H1 (cell line): ENCODE measurements around the gene USP24.

ENCODE experiments used
- ATF2 ChIP-seq: IDR thresholded peaks from 2 replicates; pipeline ENCODE4 v1.6.1; 2012; ENCODE audit warnings: low read length, inconsistent platforms
- ATF3 ChIP-seq: IDR thresholded peaks from 2 replicates; pipeline ENCODE4 v1.6.1; 2011; ENCODE audit warnings: low read depth, mild to moderate bottlenecking, low read length; ENCODE audit not compliant: insufficient read depth
- CTCF ChIP-seq, 3 experiments: IDR thresholded peaks; 1 replicate in 2 of 3; 2 replicates in 1 of 3; pipeline versions ENCODE4 v1.5.1 to v1.6.1; 2011; ENCODE audit warnings: low read length in 3 of 3, mild to moderate bottlenecking in 3 of 3, inconsistent platforms in 2 of 3, low read depth in 1 of 3, moderate library complexity in 1 of 3; ENCODE audit not compliant: insufficient read depth in 1 of 3; ENCODE audit errors: control extremely low read depth in 1 of 3
- EP300 ChIP-seq, 2 experiments: IDR thresholded peaks; 1 replicate in 1 of 2; 2 replicates in 1 of 2; pipeline ENCODE4 v1.6.1; 2011 to 2012; ENCODE audit warnings: low read depth in 2 of 2, low read length in 2 of 2, mild to moderate bottlenecking in 2 of 2, borderline replicate concordance in 1 of 2, inconsistent platforms in 1 of 2, moderate library complexity in 1 of 2
- GABPA ChIP-seq: IDR thresholded peaks from 2 replicates; pipeline ENCODE4 v1.6.1; 2011; ENCODE audit warnings: mild to moderate bottlenecking, low read length, moderate library complexity, borderline replicate concordance; ENCODE audit not compliant: insufficient read depth
- KDM1A ChIP-seq: fragments of 200-600, 300-600 bp; sonication (generic); IDR thresholded peaks from 2 replicates; pipeline ENCODE4 v1.7.1; 2016; ENCODE audit warnings: mild to moderate bottlenecking, low read length, borderline replicate concordance
- NANOG ChIP-seq: IDR thresholded peaks from 2 replicates; pipeline ENCODE4 v1.6.1; 2011; ENCODE audit warnings: low read length, low read depth, mild to moderate bottlenecking, inconsistent platforms; ENCODE audit not compliant: insufficient read depth, poor library complexity, severe bottlenecking
- POLR2A ChIP-seq, 2 experiments: IDR thresholded peaks; 1 replicate in 1 of 2; 2 replicates in 1 of 2; pipeline ENCODE4 v1.6.1; 2011; ENCODE audit warnings: low read depth in 2 of 2, low read length in 2 of 2, mild to moderate bottlenecking in 2 of 2; ENCODE audit errors: control extremely low read depth in 1 of 2
- POLR2AphosphoS5 ChIP-seq: IDR thresholded peaks from 2 replicates; pipeline ENCODE4 v1.6.1; 2011; ENCODE audit warnings: low read depth, low read length
- SRF ChIP-seq: IDR thresholded peaks from 2 replicates; pipeline ENCODE4 v1.6.1; 2011; ENCODE audit warnings: mild to moderate bottlenecking, low read depth, low read length, moderate library complexity
- TAF1 ChIP-seq: IDR thresholded peaks from 2 replicates; pipeline ENCODE4 v1.6.1; 2011; ENCODE audit warnings: mild to moderate bottlenecking, low read depth, low read length
- YY1 ChIP-seq: IDR thresholded peaks from 2 replicates; pipeline ENCODE4 v1.6.1; 2011; ENCODE audit warnings: low read depth, mild to moderate bottlenecking, low read length
- ZNF274 ChIP-seq: IDR thresholded peaks from 2 replicates; pipeline ENCODE4 v1.7.0; 2012; ENCODE audit warnings: low read length, borderline replicate concordance; ENCODE audit errors: extremely low read depth

- TF ChIP-seq NANOG = no peak
- TF ChIP-seq CTCF (IDR thresholded peaks at IDR 0.05; ENCODE audit: control extremely low read depth in 1 of 3, insufficient read depth in 1 of 3, low read depth in 1 of 3, low read length in 3 of 3) = no peak
- TF ChIP-seq ZNF274 = no peak
- TF ChIP-seq TAF1 = no peak
- TF ChIP-seq GABPA = no peak
- TF ChIP-seq ATF2 = no peak
- TF ChIP-seq POLR2A (IDR thresholded peaks at IDR 0.05; ENCODE audit: control extremely low read depth in 1 of 2, low read depth in 2 of 2, low read length in 2 of 2) = no peak
- no peak for TF ChIP-seq POLR2AphosphoS5
- no peak for TF ChIP-seq KDM1A
- no peak for TF ChIP-seq YY1
- TF ChIP-seq SRF = no peak
- TF ChIP-seq EP300 (IDR thresholded peaks at IDR 0.05; ENCODE audit: borderline replicate concordance in 1 of 2, low read depth in 2 of 2, low read length in 2 of 2) = no peak
- no peak for TF ChIP-seq ATF3
Measured at GRCh38 chr1:55154616-55155015, 60.5 kb downstream of the USP24 start.
